Inferior parietal cortex (tissue), 1 donor: ENCODE results near the gene MIPEP.

Source experiments
- DNase-seq: peaks from one replicate; pipeline ENCODE4 v3.0.0-alpha.2; 2016; ENCODE audit errors: extremely low spot score

The MIPEP gene

GRCh38 chr13:23683084-23683483 lies 206.1 kb downstream of the MIPEP start:
- no peak for DNase-seq

GRCh38 chr13:23680845-23681669 lies 208.1 kb downstream of the MIPEP start:
- DNase-seq: no peak
